ENCODE results near the gene KCTD3. TPM values are rescaled to one million over a fixed set of nuclear protein-coding genes. Genes with fewer than 3 reads are reported as not detected.

KCTD3 gene
- total RNA-seq, 1 experiment from 2014 or later: 34.7 TPM

DNA sequence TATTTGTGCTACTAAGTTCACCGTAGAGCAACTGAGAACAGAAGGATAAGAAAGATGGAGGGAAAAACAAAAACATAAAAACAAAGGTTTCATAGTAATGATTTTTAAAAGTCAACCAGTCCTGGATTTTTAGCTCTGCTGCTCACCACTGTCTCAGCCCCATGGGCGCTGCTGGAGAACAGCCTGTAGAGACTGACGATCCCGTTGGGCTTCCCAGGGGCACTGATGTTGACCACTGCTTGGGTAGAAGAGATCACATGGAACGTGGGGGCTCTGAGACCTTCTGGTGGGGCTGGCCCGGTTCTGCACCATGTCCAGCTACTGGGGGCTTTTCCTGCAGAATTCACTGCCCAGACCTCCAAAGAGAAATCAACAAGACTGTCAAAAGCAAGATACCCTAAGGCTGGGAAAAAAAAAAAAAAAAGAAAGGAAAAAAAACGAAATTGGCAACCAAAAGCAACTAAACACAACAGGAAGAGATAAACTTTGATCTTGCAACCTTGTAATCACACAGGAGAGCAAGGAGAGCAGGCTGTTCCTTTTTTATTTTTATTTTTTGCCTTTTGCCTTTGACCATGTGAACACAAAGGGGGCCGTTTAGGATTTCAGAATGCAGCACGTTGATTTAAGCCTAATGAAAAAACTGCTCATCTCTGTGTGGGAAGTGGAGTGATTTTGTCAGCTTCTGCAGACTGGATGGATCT, 83.5 kb downstream of the KCTD3 start:
- no peaks in the 10 kb centered on the region for H3K4me1 ChIP-seq (ENCODE audit: control insufficient read depth, insufficient read depth, low read length)
- no TSS peak for BruUV-seq (replicated peaks)
- DNase-seq (ENCODE audit: low read depth, low spot score): no peak
- in situ Hi-C loops (cut with HindIII; ENCODE audit: low pct_unique_long_range_greater_than_20kb, low sequenced_read_pairs) (no loop called here), intact Hi-C loops (cut with micrococcal nuclease; ENCODE audit: unreplicated experiment) (no loop called here)
- no peaks in the 10 kb centered on the region; the same call in 1 of the 2 replicates for H3K27me3 ChIP-seq (ENCODE audit: control insufficient read depth, insufficient read depth, low read length)
- H3K36me3 ChIP-seq (ENCODE audit: control insufficient read depth, insufficient read depth, low read length): no peaks in the 10 kb centered on the region
- no peak for TF ChIP-seq REST (IDR thresholded peaks at IDR 0.05; ENCODE audit: insufficient read depth in 1 of 2, low read depth in 2 of 2, low read length in 1 of 2)
- ChIA-PET POLR2A (no interaction called here), CTCF (no interaction called here)
- ATAC-seq: no peak
- no peak overlapping the region for H3K27ac ChIP-seq (ENCODE audit: low read length)
- no peak overlapping the region for H3K4me3 ChIP-seq (ENCODE audit: low read depth in 2 of 2, low read length in 2 of 2)
- no peaks in the 10 kb centered on the region for H3K9me3 ChIP-seq (ENCODE audit: control insufficient read depth, insufficient read depth, low read depth, low read length)

DNA sequence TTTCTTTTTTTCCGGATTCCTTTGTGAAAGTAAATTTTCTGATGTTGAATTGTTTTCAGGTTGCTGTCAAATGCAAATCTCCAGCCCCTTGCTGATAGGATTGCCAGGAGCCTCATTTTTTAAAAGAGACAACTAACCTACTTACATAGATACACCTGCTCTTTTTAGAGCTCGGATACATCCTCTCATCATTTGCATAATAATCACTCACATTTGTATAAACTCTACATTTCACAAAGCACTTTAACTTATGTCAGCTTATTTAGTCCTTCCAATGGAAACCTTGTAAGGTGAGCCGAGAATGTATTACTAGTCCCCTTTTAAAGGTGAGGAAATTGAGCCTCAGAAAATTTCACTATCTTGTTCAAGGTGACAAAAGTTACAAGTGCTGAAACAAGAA, 84.8 kb downstream of the KCTD3 start:
- no TSS peak for BruUV-seq (replicated peaks)
- H3K27ac ChIP-seq (ENCODE audit: low read length): no peak overlapping the region
- POLR2A ChIA-PET: no interaction called here
- no peaks in the 10 kb centered on the region; the same call in 1 of the 2 replicates for H3K27me3 ChIP-seq (ENCODE audit: control insufficient read depth, insufficient read depth, low read length)
- H3K4me3 ChIP-seq (ENCODE audit: low read depth in 2 of 2, low read length in 2 of 2): no peak overlapping the region
- DNase-seq (ENCODE audit: low read depth, low spot score): no peak
- in situ Hi-C loops (cut with HindIII; ENCODE audit: low pct_unique_long_range_greater_than_20kb, low sequenced_read_pairs): no loop called here
- H3K9me3 ChIP-seq (ENCODE audit: control insufficient read depth, insufficient read depth, low read depth, low read length): no peaks in the 10 kb centered on the region
- H3K4me1 ChIP-seq (ENCODE audit: control insufficient read depth, insufficient read depth, low read length): no peaks in the 10 kb centered on the region
- ATAC-seq: no peak
- CTCF ChIA-PET: no interaction called here
- intact Hi-C loops (cut with micrococcal nuclease; ENCODE audit: unreplicated experiment): no loop called here
- TF ChIP-seq POLR2AphosphoS5 (IDR thresholded peaks at IDR 0.05; ENCODE audit: low read depth, low read length) (no peak), TCF7L2 (IDR thresholded peaks at IDR 0.05; ENCODE audit: low read depth, low read length) (no peak), SIN3A (IDR thresholded peaks at IDR 0.05; ENCODE audit: borderline replicate concordance, insufficient read depth, low read depth, low read length) (no peak)
- TF ChIP-seq, protein P1, sequence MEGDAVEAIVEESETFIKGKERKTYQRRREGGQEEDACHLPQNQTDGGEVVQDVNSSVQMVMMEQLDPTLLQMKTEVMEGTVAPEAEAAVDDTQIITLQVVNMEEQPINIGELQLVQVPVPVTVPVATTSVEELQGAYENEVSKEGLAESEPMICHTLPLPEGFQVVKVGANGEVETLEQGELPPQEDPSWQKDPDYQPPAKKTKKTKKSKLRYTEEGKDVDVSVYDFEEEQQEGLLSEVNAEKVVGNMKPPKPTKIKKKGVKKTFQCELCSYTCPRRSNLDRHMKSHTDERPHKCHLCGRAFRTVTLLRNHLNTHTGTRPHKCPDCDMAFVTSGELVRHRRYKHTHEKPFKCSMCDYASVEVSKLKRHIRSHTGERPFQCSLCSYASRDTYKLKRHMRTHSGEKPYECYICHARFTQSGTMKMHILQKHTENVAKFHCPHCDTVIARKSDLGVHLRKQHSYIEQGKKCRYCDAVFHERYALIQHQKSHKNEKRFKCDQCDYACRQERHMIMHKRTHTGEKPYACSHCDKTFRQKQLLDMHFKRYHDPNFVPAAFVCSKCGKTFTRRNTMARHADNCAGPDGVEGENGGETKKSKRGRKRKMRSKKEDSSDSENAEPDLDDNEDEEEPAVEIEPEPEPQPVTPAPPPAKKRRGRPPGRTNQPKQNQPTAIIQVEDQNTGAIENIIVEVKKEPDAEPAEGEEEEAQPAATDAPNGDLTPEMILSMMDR (IDR thresholded peaks at IDR 0.05): no peak
- H3K36me3 ChIP-seq (ENCODE audit: control insufficient read depth, insufficient read depth, low read length): no peaks in the 10 kb centered on the region

- H3K27me3 ChIP-seq (ENCODE audit: control insufficient read depth, insufficient read depth, low read length): no peaks in the 10 kb centered on the region; the same call in 1 of the 2 replicates
- no peaks in the 10 kb centered on the region for H3K4me1 ChIP-seq (ENCODE audit: control insufficient read depth, insufficient read depth, low read length)
- no peak for TF ChIP-seq TCF7L2 (IDR thresholded peaks at IDR 0.05; ENCODE audit: low read depth, low read length)
- TF ChIP-seq POLR2AphosphoS5 (IDR thresholded peaks at IDR 0.05; ENCODE audit: low read depth, low read length): no peak
- TF ChIP-seq REST (IDR thresholded peaks at IDR 0.05; ENCODE audit: insufficient read depth in 1 of 2, low read depth in 2 of 2, low read length in 1 of 2): no peak
- no peak for TF ChIP-seq SIN3A (IDR thresholded peaks at IDR 0.05; ENCODE audit: borderline replicate concordance, insufficient read depth, low read depth, low read length)
- TF ChIP-seq, protein P1 (IDR thresholded peaks at IDR 0.05): no peak
- no peak overlapping the region for H3K4me3 ChIP-seq (ENCODE audit: low read depth in 2 of 2, low read length in 2 of 2)
- no peaks in the 10 kb centered on the region for H3K36me3 ChIP-seq (ENCODE audit: control insufficient read depth, insufficient read depth, low read length)
- BruUV-seq (replicated peaks): no TSS peak
- intact Hi-C loops (cut with micrococcal nuclease; ENCODE audit: unreplicated experiment) (no loop called here), in situ Hi-C loops (cut with HindIII; ENCODE audit: low pct_unique_long_range_greater_than_20kb, low sequenced_read_pairs) (no loop called here)
- H3K27ac ChIP-seq (ENCODE audit: low read length): no peak overlapping the region
- H3K9me3 ChIP-seq (ENCODE audit: control insufficient read depth, insufficient read depth, low read depth, low read length): no peaks in the 10 kb centered on the region
- ATAC-seq (no peak), DNase-seq (ENCODE audit: low read depth, low spot score) (no peak)
- POLR2A ChIA-PET: no interaction called here
- CTCF ChIA-PET: no interaction called here
Measured at GRCh38 chr1:215652371-215652770, 85.3 kb downstream of the KCTD3 start.
